Activated naive CD4-positive, alpha-beta T cell treated with anti-CD3 and anti-CD28 coated beads, Interleukin-2, amount 50 U/mL, for 72 hours (primary cell): ENCODE data around the gene RAD51B. TPM values are rescaled to one million over a fixed set of nuclear protein-coding genes. Genes with fewer than 3 reads are reported as not detected.

Experiments used
- ATAC-seq, 2 donors: fragments of 150-1000 bp; cut with Tn5 transposase; 2 replicates each; pipeline ENCODE4 v1.10.0; 2021; ENCODE audit warnings: mild to moderate bottlenecking in 2 of 2, moderate library complexity in 2 of 2
- DNase-seq, 2 donors: peaks; one replicate each; pipeline ENCODE4 v3.0.0; 2021 to 2022; ENCODE audit warnings: low spot score in 2 of 2
- H3K27ac Mint-ChIP-seq, 2 donors: one replicate each; pipeline ENCODE4 v1.8.0; 2022; ENCODE audit warnings: mild to moderate bottlenecking in 2 of 2, mixed read lengths in 2 of 2
- H3K36me3 Mint-ChIP-seq, 2 donors: one replicate each; pipeline ENCODE4 v1.8.0; 2022; ENCODE audit warnings: mixed read lengths in 2 of 2
- H3K9me3 Mint-ChIP-seq, 2 donors: one replicate each; pipeline ENCODE4 v1.8.0; 2022; ENCODE audit warnings: mixed read lengths in 2 of 2
- total RNA-seq, 2 donors: library from RNA; stranded (reverse); gene quantifications; one replicate each; pipeline ENCODE4 v1.2.3, GENCODE V29; 2022

Gene RAD51B
- total RNA-seq, 2 donors from 2014 or later = 36.5 to 53.0 TPM

DNA sequence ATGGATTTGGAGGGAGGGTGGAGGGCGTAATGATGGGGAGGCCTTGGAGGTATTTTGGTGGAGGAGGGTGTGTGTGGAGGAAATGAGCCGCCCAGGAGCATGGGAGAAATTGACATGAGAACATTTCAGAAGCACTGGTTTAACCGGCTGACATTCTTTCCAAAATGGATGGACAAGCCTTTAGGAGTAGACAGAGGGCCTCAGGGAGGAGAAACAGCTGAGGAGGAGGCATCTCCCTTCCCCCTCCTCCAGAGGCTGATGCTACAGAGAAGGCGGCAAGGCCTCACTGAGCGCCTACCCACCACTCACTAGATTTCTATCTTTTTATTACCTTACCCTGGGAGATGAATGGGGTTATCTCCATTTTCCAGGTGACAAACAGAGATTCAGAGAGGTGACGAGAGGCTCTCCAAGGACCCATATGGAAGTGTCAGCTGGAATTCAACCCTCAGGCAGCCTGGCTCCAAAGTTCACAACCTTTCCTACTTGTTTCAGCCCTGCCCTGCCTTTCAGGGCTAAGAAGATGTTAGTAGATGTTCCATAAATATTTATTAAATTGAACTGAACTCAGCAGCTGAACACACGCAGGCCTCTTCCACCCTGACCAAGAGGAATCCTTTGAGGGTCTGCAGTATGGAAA is 683.7 kb downstream of the RAD51B start:
- no peak overlapping the region for H3K27ac Mint-ChIP-seq
- H3K9me3 Mint-ChIP-seq = no peaks in the 10 kb centered on the region
- no peak for ATAC-seq
- DNase-seq = no peak
- H3K36me3 Mint-ChIP-seq = no peaks in the 10 kb centered on the region

DNA sequence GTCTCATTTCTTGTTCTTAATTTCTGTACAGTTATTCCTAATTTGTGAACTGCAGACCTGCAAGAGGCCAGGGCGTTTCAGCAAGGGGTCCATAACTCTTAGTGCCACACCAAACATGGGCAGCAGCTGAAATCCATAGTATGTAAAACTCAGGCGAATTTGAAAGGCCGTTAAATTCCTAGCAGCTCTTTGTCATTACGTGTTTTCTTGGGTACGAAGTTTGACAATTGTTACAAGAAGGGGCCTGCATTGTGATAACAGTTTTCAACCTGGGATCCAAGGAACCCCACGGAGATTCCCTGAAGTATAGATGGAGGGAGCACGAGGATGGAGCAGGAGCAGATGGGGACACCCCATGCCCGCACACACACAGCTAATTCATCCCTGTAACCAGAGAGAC is 685.3 kb downstream of the RAD51B start:
- DNase-seq (no peak), ATAC-seq (no peak)
- Mint-ChIP-seq H3K27ac (no peak overlapping the region), H3K36me3 (no peaks in the 10 kb centered on the region), H3K9me3 (no peaks in the 10 kb centered on the region)

DNA sequence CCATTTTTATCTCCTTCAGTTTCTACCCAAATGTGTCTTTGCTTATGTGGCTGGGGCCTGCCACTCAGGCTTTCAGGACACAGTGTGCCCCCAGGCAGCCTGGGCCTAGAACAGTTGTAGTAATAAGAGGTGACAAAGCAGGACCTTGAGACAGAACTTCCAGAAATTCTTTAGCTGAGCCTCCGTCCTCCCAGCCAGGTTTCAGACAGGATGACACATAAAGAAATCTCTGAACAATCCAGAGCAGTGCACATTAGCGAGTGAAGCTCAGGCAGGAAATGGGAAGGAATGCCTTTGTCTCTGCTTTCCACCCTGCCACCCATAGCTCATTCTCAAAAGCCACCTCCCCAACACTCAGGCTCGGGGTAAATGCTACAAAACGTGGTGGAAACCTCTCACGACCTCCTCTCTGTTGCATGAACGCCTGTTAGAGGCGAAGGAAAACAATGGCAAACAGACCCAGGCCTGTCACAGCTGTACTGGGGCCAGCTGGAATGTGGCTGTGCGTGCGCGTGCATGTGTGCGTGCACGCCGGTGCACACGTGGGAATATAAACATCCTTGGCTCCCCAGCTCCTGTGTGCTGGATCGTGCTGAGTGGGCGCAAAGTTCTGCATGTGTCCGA is 686.6 kb downstream of the RAD51B start:
- no peaks in the 10 kb centered on the region for H3K36me3 Mint-ChIP-seq
- H3K27ac Mint-ChIP-seq = no peak overlapping the region
- no peaks in the 10 kb centered on the region for H3K9me3 Mint-ChIP-seq
- DNase-seq = no peak
- ATAC-seq = peak; percentile 33 to 34

DNA sequence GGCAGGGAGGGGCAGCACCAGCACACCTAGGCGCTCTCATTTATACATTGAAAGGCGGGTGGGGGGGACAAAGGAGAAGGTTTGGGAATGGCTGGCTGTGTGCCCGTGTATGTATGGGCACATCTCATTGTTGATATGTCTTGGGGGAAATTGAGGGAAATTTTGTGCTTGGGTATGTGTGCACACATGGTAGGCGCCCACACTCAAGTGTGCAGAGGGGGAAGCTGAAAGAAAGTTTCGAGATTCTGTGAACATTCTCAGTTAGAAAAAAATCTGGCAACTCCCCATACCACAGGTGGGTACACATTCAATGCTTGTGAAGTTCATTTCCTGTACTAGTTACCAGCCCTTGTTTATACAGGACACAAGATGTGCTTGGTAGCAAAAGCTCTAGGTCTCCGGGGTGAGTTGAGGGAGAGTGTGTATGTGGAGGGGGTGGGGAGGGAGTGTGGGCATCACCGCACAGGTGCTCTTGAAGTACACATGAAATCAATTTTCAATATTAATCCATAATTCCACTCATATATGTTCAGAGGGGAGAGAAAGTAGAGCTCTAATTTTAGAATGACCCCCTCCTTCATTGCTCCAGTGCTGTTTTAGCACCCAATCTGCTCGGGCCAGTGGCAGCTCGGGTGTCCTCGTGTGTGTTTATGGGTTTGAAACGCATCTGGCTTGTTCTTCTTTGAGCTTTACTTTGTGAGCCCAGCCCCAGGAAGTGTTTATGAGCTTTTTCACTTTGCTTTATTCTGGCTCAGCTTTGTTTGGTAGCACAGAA is 687.3 kb downstream of the RAD51B start:
- ATAC-seq (peak; percentile 62 to 74), DNase-seq (no peak)
- Mint-ChIP-seq H3K9me3 (no peaks in the 10 kb centered on the region), H3K27ac (no peak overlapping the region), H3K36me3 (no peaks in the 10 kb centered on the region)

GRCh38 chr14:68507544-68508081 is 688.0 kb downstream of the RAD51B start:
- Mint-ChIP-seq H3K36me3 (no peaks in the 10 kb centered on the region), H3K27ac (no peak overlapping the region), H3K9me3 (no peaks in the 10 kb centered on the region)
- DNase-seq (no peak), ATAC-seq (peak in 1 of 2 donors; percentile 36)

- Mint-ChIP-seq H3K36me3 (no peaks in the 10 kb centered on the region), H3K9me3 (no peaks in the 10 kb centered on the region), H3K27ac (no peak overlapping the region)
- ATAC-seq (no peak), DNase-seq (no peak)
Measured at GRCh38 chr14:68508581-68508980, 689.0 kb downstream of the RAD51B start.

- DNase-seq (no peak), ATAC-seq (no peak)
- Mint-ChIP-seq H3K36me3 (no peaks in the 10 kb centered on the region), H3K9me3 (no peaks in the 10 kb centered on the region), H3K27ac (peak overlapping the region in 1 of 2 donors; percentile 37)
Measured at GRCh38 chr14:68509188-68509983, 689.8 kb downstream of the RAD51B start.

DNA sequence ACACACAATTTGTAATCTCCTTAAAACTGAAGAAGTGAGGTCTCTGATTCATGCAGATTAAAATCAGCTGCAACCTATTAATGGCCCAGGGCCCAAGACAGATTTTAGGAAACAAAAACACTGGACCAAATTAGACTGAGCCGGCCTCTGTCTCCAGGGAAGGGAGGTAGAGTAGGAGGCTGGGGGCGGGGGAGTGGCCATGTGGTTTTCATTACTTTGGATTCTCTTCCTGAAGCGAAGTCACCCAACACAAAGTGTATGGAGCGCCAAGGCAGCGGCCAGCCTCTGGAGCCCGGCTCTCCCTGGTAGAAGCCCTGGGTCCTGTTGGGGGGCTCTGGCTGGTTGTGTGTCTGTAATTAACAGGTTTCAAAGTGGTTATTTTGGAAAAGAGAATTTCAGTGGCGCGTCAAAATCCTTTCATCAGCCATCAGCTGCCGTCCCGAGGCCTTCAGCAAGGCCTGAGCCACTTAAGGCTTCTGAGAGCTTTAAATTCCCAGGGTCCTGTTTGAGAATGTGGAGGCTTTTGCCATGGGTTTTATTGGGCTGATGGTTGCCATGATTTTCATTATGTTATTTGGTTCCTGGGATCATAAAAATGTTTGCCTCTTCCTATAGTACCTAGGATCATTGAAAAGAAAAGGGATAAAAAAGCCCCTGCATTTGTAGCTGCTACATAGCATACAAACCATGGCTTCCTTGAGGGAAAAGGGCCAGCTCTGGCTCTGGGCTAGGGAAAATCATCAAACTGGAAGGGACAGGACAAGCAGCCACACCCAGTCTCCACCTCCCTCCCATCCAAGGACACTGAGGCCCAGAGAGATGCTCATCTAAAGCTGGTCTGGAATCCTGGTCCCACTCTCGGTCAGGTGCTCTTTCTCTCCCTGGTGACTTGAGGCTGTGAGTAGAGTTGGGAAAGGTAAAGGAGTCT is 690.9 kb downstream of the RAD51B start:
- DNase-seq (no peak), ATAC-seq (no peak)
- Mint-ChIP-seq H3K27ac (no peak overlapping the region), H3K9me3 (no peaks in the 10 kb centered on the region), H3K36me3 (no peaks in the 10 kb centered on the region)

GRCh38 chr14:68511129-68512047 is 691.8 kb downstream of the RAD51B start:
- H3K36me3 Mint-ChIP-seq = no peaks in the 10 kb centered on the region
- H3K9me3 Mint-ChIP-seq = no peaks in the 10 kb centered on the region
- no peak for DNase-seq
- ATAC-seq = no peak
- H3K27ac Mint-ChIP-seq = peak overlapping the region in 1 of 2 donors; percentile 12

- no peak for DNase-seq
- ATAC-seq = no peak
- Mint-ChIP-seq H3K36me3 (no peaks in the 10 kb centered on the region), H3K27ac (no peak overlapping the region), H3K9me3 (no peaks in the 10 kb centered on the region)
Measured at GRCh38 chr14:68512088-68512487, 692.5 kb downstream of the RAD51B start.

- peak overlapping the region in 1 of 2 donors; percentile 4 for H3K27ac Mint-ChIP-seq
- DNase-seq (no peak), ATAC-seq (no peak)
- no peaks in the 10 kb centered on the region for H3K36me3 Mint-ChIP-seq
- no peaks in the 10 kb centered on the region for H3K9me3 Mint-ChIP-seq
Measured at GRCh38 chr14:68513137-68513536, 693.6 kb downstream of the RAD51B start.

GRCh38 chr14:68513838-68514607 is 694.4 kb downstream of the RAD51B start:
- no peaks in the 10 kb centered on the region for H3K9me3 Mint-ChIP-seq
- DNase-seq = no peak
- H3K27ac Mint-ChIP-seq = peak overlapping the region in 1 of 2 donors; percentile 82
- H3K36me3 Mint-ChIP-seq = no peaks in the 10 kb centered on the region
- no peak for ATAC-seq

GRCh38 chr14:68514608-68515194 is 695.1 kb downstream of the RAD51B start:
- no peak for DNase-seq
- ATAC-seq = no peak
- Mint-ChIP-seq H3K9me3 (no peaks in the 10 kb centered on the region), H3K36me3 (no peaks in the 10 kb centered on the region), H3K27ac (no peak overlapping the region)

- Mint-ChIP-seq H3K27ac (no peak overlapping the region), H3K9me3 (no peaks in the 10 kb centered on the region), H3K36me3 (no peaks in the 10 kb centered on the region)
- DNase-seq (no peak), ATAC-seq (no peak)
Measured at GRCh38 chr14:68516342-68516741, 696.8 kb downstream of the RAD51B start.
